ENCODE measurements around the gene CADPS2.

DNA sequence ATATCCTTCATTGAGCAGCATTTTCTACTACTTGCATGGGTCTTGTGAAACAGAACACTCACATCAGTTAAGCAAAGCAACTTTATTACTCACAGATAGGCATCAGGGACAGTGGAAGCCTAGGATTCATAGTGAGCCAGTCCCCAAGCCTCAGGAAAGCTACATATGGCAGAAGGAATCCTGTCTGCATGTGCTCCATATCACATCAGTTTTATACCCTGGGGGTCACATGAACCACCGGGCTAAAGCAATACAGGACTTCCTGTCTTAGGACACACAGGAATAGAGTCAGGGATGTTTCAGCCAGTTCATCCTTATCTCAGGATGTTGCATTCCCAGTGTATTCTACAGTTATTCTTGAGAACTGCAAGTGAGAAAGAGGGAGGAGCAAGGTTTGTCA lies 596.8 kb downstream of the CADPS2 start:
- TF ChIP-seq POLR2AphosphoS5 (IDR thresholded peaks at IDR 0.05; ENCODE audit: low read depth, low read length): no peak
- no peak for TF ChIP-seq POLR2A (IDR thresholded peaks at IDR 0.05; ENCODE audit: low read depth, low read length)
